Type B pancreatic cell (in vitro differentiated cells): ENCODE results near the gene NEURL1. TPM values are rescaled to one million over a fixed set of nuclear protein-coding genes. Genes with fewer than 3 reads are reported as not detected.
A peak's percentile ranks its signal among the peaks of the same experiment; 100 is the strongest.

Experiments used
- DNase-seq: peaks from one replicate; pipeline ENCODE4 v3.0.0; 2021; ENCODE audit warnings: mixed read lengths; ENCODE audit not compliant: unreplicated experiment; ENCODE audit errors: extremely low spot score
- H3K27ac Mint-ChIP-seq: 2 replicates; pipeline ENCODE4 v1.8.0; 2021; ENCODE audit warnings: mild to moderate bottlenecking, mixed read lengths
- H3K27me3 Mint-ChIP-seq: 2 replicates; pipeline ENCODE4 v1.8.0; 2021; ENCODE audit warnings: mixed read lengths
- H3K36me3 Mint-ChIP-seq: 2 replicates; pipeline ENCODE4 v1.8.0; 2021; ENCODE audit warnings: mixed read lengths
- H3K4me1 Mint-ChIP-seq: one replicate; pipeline ENCODE4 v1.8.0; 2021; ENCODE audit warnings: mixed read lengths; ENCODE audit not compliant: unreplicated experiment
- H3K4me3 Mint-ChIP-seq: 2 replicates; pipeline ENCODE4 v1.8.0; 2021; ENCODE audit warnings: mild to moderate bottlenecking, mixed read lengths
- H3K9me3 Mint-ChIP-seq: 2 replicates; pipeline ENCODE4 v1.8.0; 2021; ENCODE audit warnings: mixed read lengths
- total RNA-seq: library from RNA; stranded (reverse); gene quantifications from 2 replicates; pipeline ENCODE4 v1.2.1, GENCODE V29; 2021; ENCODE audit warnings: low replicate concordance
- TF ChIP-seq, protein P1 (sequence below): fragments of 200-600 bp; sonication (generic); conservative IDR thresholded peaks from 2 replicates; pipeline ENCODE4 v1.5.0; 2021; ENCODE audit warnings: antibody characterized with exemption, mild to moderate bottlenecking

The NEURL1 gene
- total RNA-seq, 1 donor from 2014 or later = 38.3 TPM

- Mint-ChIP-seq H3K36me3 (peaks cover 16% of the 10 kb centered on the region), H3K27me3 (no peaks in the 10 kb centered on the region), H3K27ac (peak overlapping the region; percentile 11), H3K4me1 (peaks cover 12% of the 10 kb centered on the region), H3K9me3 (no peaks in the 10 kb centered on the region), H3K4me3 (no peak overlapping the region)
- no peak for DNase-seq
- TF ChIP-seq, protein P1, sequence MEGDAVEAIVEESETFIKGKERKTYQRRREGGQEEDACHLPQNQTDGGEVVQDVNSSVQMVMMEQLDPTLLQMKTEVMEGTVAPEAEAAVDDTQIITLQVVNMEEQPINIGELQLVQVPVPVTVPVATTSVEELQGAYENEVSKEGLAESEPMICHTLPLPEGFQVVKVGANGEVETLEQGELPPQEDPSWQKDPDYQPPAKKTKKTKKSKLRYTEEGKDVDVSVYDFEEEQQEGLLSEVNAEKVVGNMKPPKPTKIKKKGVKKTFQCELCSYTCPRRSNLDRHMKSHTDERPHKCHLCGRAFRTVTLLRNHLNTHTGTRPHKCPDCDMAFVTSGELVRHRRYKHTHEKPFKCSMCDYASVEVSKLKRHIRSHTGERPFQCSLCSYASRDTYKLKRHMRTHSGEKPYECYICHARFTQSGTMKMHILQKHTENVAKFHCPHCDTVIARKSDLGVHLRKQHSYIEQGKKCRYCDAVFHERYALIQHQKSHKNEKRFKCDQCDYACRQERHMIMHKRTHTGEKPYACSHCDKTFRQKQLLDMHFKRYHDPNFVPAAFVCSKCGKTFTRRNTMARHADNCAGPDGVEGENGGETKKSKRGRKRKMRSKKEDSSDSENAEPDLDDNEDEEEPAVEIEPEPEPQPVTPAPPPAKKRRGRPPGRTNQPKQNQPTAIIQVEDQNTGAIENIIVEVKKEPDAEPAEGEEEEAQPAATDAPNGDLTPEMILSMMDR = no peak
Observed at GRCh38 chr10:103585011-103585405, 91.5 kb downstream of the NEURL1 start.

GRCh38 chr10:103587073-103587472, 93.6 kb downstream of the NEURL1 start:
- H3K27ac Mint-ChIP-seq = no peak overlapping the region
- H3K4me3 Mint-ChIP-seq = no peak overlapping the region
- H3K9me3 Mint-ChIP-seq = no peaks in the 10 kb centered on the region
- H3K4me1 Mint-ChIP-seq = peaks cover 5% of the 10 kb centered on the region
- peaks cover 16% of the 10 kb centered on the region for H3K36me3 Mint-ChIP-seq
- TF ChIP-seq, protein P1 = no peak
- DNase-seq = no peak
- H3K27me3 Mint-ChIP-seq = no peaks in the 10 kb centered on the region

DNA sequence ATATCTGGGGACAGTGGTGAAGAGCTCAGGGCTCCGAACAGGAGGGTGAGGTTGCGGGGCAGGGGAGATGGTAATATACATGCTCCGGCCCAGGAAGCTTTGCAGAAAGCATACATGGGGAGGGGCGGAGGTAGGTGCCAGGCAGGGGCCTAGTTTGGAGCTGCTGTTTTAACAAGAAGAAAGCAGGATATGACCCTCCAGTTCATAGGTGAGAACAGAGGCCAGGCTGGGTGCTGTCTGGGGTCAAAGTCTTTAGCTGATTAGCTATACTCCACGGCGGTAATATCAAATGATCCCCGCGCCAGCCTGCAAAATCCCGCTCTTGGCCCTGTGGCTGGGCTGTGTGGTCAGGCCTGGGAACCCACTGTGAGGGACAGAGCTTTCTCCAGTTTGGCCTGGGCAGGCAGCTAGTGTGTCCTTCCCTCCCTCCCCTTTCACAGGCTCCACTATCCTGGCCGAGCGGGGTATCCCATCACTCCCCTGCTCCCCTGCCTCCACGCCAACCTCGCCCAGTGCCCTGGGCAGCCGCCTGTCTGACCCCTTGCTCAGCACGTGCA, 95.6 kb downstream of the NEURL1 start:
- peaks cover 2% of the 10 kb centered on the region for H3K4me1 Mint-ChIP-seq
- H3K36me3 Mint-ChIP-seq = peaks cover 10% of the 10 kb centered on the region
- no peaks in the 10 kb centered on the region for H3K27me3 Mint-ChIP-seq
- no peaks in the 10 kb centered on the region for H3K9me3 Mint-ChIP-seq
- TF ChIP-seq, protein P1 = no peak
- peak overlapping the region; percentile 31 for H3K4me3 Mint-ChIP-seq
- no peak for DNase-seq
- H3K27ac Mint-ChIP-seq = peak overlapping the region; percentile 56

GRCh38 chr10:103590060-103590459, 96.6 kb downstream of the NEURL1 start:
- H3K4me1 Mint-ChIP-seq = peaks cover 7% of the 10 kb centered on the region
- H3K4me3 Mint-ChIP-seq = no peak overlapping the region
- peaks cover 10% of the 10 kb centered on the region for H3K36me3 Mint-ChIP-seq
- peak overlapping the region; percentile 26 for H3K27ac Mint-ChIP-seq
- TF ChIP-seq, protein P1 = no peak
- H3K9me3 Mint-ChIP-seq = no peaks in the 10 kb centered on the region
- H3K27me3 Mint-ChIP-seq = no peaks in the 10 kb centered on the region
- DNase-seq = no peak

- TF ChIP-seq, protein P1 = no peak
- Mint-ChIP-seq H3K27ac (peak overlapping the region; percentile 51), H3K4me3 (no peak overlapping the region), H3K36me3 (peaks cover 10% of the 10 kb centered on the region), H3K27me3 (no peaks in the 10 kb centered on the region), H3K4me1 (peaks cover 7% of the 10 kb centered on the region), H3K9me3 (no peaks in the 10 kb centered on the region)
- no peak for DNase-seq
Observed at GRCh38 chr10:103590744-103591291, 97.3 kb downstream of the NEURL1 start.
